Measurements from ENCODE around the gene WDR35.

Gene WDR35

DNA sequence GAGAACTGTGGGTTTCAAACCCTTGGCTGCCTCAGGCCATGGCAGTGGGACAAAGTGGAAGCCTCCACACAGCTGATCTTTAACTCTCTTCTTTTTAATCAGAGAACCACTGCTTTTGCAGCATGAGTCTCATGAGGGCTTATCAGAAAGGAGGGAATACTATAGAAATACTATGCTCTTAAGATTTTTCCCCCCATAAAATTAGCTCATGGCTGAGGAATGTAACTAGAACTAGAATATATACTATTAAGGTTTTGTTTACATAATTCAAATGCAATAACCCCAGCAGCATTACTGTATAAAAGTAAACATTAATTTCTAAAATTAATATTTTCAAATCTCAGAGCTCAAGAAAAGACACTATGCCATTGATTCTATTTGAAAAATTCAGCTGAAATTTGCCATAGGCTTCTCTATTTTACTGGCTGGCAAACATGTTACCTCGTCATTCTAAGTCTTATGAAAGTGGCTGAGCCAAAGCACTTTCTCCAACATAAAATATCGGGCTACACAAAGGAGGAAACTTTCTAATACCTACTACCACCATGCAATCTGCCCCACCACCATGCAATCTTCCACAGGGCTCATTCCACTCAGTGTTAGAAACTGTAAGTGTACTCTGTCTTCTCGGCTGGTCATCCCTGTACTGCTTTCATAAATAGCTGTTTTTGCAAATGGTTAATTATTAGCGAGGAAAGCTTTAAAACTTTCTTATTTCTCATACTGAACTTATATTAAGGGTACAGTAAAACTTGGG lies 42.5 kb downstream of the WDR35 start:
- TF ChIP-seq CTCF (IDR thresholded peaks at IDR 0.05; ENCODE audit: unreplicated experiment in 3 of 3) = no peak
- H3K27me3 Mint-ChIP-seq (ENCODE audit: low read depth) = no peaks in the 10 kb centered on the region
- no peak overlapping the region for H3K4me3 Mint-ChIP-seq
- H3K36me3 Mint-ChIP-seq (ENCODE audit: low read depth) = peaks cover 26% of the 10 kb centered on the region
- no peaks in the 10 kb centered on the region for H3K9me3 Mint-ChIP-seq
- no peak overlapping the region for H3K27ac Mint-ChIP-seq
- H3K4me1 Mint-ChIP-seq = peaks cover 9% of the 10 kb centered on the region

- no peaks in the 10 kb centered on the region for H3K9me3 Mint-ChIP-seq
- H3K4me1 Mint-ChIP-seq = peaks cover 12% of the 10 kb centered on the region
- H3K36me3 Mint-ChIP-seq (ENCODE audit: low read depth) = peaks cover 26% of the 10 kb centered on the region
- H3K27me3 Mint-ChIP-seq (ENCODE audit: low read depth) = no peaks in the 10 kb centered on the region
- no peak overlapping the region for H3K4me3 Mint-ChIP-seq
- TF ChIP-seq CTCF (IDR thresholded peaks at IDR 0.05; ENCODE audit: unreplicated experiment in 3 of 3) = no peak
- H3K27ac Mint-ChIP-seq = no peak overlapping the region
Measured at GRCh38 chr2:19944205-19944845, 45.6 kb downstream of the WDR35 start.

GRCh38 chr2:19943189-19943588 lies 46.7 kb downstream of the WDR35 start:
- Mint-ChIP-seq H3K27me3 (ENCODE audit: low read depth) (no peaks in the 10 kb centered on the region), H3K9me3 (no peaks in the 10 kb centered on the region), H3K36me3 (ENCODE audit: low read depth) (peaks cover 24% of the 10 kb centered on the region), H3K4me3 (no peak overlapping the region), H3K4me1 (peaks cover 7% of the 10 kb centered on the region), H3K27ac (no peak overlapping the region)
- no peak for TF ChIP-seq CTCF (IDR thresholded peaks at IDR 0.05; ENCODE audit: unreplicated experiment in 3 of 3)

DNA sequence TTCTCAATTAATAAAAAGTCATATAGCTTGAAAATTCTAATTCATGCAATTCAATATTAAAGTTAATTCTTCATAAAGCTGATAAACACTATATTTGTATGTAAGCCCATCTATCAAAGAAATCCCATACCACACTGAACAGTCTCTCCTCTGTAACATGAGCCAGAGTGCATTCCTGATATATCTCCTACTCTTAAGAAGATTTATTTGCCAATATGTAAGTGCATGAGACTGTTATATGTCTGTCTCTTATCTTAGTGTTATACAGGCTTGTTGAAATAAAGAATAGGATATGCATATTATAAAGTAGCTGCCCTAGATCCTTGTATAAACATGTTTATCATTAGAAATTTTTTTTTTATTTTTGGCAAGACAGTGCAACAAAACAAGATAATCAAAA lies 47.7 kb downstream of the WDR35 start:
- H3K4me3 Mint-ChIP-seq = no peak overlapping the region

DNA sequence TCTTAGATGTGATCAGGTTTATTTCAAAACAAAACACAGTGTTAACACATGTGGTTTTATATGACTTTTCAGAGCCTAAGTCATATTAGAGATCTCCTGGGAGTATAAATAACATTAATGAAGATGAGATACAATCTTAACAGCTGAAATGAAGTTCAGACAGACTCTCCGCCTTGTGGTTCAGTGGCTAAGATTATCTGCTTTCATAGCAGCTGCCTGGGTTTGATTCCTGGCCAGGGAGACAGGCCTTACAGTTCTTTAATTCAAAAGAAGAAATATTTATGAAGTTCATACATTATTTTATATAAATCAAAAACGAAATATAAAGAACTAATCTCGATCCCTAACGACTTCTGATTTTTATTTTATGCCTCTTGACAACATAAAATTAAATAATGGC lies 52.9 kb downstream of the WDR35 start:
- H3K4me1 Mint-ChIP-seq = peaks cover 14% of the 10 kb centered on the region
- H3K27me3 Mint-ChIP-seq (ENCODE audit: low read depth) = no peaks in the 10 kb centered on the region
- no peaks in the 10 kb centered on the region for H3K9me3 Mint-ChIP-seq
- no peak overlapping the region for H3K4me3 Mint-ChIP-seq
- H3K36me3 Mint-ChIP-seq (ENCODE audit: low read depth) = peaks cover 42% of the 10 kb centered on the region
- no peak overlapping the region for H3K27ac Mint-ChIP-seq
- no peak for TF ChIP-seq CTCF (IDR thresholded peaks at IDR 0.05; ENCODE audit: unreplicated experiment in 3 of 3)

More for the DNA sequence above, 47.7 kb downstream of the WDR35 start:
- H3K27me3 Mint-ChIP-seq (ENCODE audit: low read depth) = no peaks in the 10 kb centered on the region
- H3K9me3 Mint-ChIP-seq = no peaks in the 10 kb centered on the region
- no peak overlapping the region for H3K27ac Mint-ChIP-seq
- H3K4me1 Mint-ChIP-seq = peaks cover 13% of the 10 kb centered on the region
- peaks cover 28% of the 10 kb centered on the region for H3K36me3 Mint-ChIP-seq (ENCODE audit: low read depth)
- TF ChIP-seq CTCF (IDR thresholded peaks at IDR 0.05; ENCODE audit: unreplicated experiment in 3 of 3) = no peak

DNA sequence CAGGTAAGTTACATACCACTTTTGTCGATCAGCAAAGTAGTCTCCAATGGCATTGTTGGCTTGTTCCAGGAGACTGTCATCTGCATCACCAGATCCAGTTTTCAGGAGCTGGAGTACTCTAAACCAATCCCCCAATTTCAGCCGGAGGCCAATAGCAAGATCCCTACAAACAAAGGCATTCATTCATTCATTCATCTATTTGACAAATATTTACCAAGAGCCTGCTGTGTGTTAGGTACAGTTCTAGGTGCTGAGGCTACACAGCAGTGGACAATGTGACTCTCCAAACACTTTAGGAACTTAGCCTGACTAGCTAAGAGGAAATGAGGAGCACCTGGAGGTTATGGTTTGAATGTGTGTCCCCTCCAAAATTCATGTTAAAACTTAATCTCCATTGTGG lies 53.7 kb downstream of the WDR35 start:
- Mint-ChIP-seq H3K4me1 (peaks cover 13% of the 10 kb centered on the region), H3K27ac (no peak overlapping the region), H3K36me3 (ENCODE audit: low read depth) (peaks cover 45% of the 10 kb centered on the region), H3K27me3 (ENCODE audit: low read depth) (no peaks in the 10 kb centered on the region), H3K4me3 (no peak overlapping the region), H3K9me3 (no peaks in the 10 kb centered on the region)
- no peak for TF ChIP-seq CTCF (IDR thresholded peaks at IDR 0.05; ENCODE audit: unreplicated experiment in 3 of 3)

All from nephron (organoid).